Right renal pelvis (tissue), 4 donors: ENCODE results near the gene CLDN20. TPM values are rescaled to one million over a fixed set of nuclear protein-coding genes. Genes with fewer than 3 reads are reported as not detected.
"Not testable (repeated sequence)": the region's sequence is repeated elsewhere in the genome, so short reads cannot be mapped to it uniquely, and the experiment has no call there.

Source experiments
- DNase-seq, 4 donors: peaks; one replicate each; pipeline ENCODE4 v3.0.0-alpha.2; 2013; ENCODE audit warnings: low read depth in 4 of 4, low spot score in 3 of 4, missing footprints in 1 of 4
- polyA plus RNA-seq, 4 donors: library from polyadenylated mRNA; unstranded; fragments of 120-200 nt; gene quantifications; one replicate each; pipeline ENCODE4 v1.2.1, GENCODE V29; 2013; ENCODE audit not compliant: insufficient read length in 4 of 4

Gene CLDN20
- polyA plus RNA-seq, 4 donors, result 0.42 to 0.87 (median 0.66) TPM

DNA sequence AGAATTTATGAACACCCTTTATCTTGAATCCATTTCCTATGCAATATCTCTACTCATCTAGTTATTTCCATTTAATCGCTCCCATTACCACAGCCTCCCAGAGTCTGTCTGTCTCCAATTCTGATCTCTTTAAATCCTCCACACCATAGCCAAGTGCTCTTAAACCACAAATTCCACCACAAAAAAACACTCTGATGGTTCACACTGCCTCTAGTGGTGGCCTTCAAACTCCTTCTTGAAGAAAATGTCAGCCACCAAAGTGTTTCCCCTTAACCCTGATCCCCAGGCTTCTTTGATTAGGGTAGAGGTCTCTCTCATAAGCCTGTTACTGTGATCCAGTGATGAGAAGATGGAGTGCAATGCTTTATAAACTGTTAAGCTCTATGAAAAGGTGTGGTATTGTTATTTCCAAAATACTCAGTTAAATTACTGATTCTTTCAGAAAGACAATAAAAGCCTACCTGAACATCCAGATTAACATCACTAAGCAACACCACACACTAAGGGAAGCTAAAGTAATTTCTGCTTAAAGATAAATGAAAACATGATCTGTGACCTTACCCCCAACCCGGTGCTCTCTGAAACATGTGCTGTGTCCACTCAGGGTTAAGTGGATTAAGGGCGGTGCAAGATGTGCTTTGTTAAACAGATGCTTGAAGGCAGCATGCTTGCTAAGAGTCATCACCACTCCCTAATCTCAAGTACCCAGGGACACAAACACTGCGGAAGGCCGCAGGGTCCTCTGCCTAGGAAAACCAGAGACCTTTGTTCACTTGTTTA lies 4.5 kb downstream of the CLDN20 start:
- not testable (repeated sequence) for DNase-seq

DNA sequence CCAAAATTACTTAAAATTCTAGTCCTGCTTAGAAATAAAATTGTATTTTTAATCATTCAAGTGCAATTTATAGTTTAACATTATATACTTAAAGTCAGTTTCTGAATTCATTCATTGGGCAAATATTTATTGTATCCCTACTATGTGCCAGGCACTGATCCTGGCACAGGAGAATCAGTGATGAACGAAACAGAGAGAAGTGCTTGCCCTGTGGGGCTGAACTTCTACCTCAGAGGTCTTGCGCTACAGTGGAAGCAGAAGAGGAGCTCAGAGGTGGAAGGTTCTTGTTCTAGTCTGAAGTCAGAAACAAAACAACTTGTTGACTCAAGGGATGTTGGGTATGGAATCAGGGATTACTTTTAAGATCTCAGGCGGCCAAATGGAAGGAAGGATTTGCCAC lies 6.0 kb downstream of the CLDN20 start:
- no peak for DNase-seq

DNA sequence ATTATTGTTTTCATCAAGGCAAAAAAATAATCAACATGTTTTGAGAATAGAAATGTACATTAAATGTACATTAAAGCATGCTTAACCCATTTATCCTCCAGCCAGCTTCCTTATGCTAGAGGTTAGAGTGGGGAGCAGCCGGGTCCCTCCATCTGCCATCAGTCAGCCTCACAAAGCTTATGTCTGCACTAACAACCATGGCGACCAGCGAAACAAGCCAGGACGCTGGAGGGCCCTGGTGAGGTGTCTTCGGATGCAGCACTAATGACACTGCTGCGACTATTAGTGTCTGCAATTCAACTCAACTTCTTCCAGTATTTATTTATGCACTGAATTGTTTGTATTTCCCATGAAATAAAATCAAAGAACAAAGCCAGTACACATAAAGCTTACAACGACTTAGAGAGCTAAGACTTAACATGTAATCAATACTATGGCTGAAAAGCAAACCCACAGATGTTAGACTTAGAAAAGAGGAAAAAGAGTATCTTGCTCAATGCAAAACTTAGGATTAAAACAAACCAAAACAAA lies 6.8 kb downstream of the CLDN20 start:
- no peak for DNase-seq

DNA sequence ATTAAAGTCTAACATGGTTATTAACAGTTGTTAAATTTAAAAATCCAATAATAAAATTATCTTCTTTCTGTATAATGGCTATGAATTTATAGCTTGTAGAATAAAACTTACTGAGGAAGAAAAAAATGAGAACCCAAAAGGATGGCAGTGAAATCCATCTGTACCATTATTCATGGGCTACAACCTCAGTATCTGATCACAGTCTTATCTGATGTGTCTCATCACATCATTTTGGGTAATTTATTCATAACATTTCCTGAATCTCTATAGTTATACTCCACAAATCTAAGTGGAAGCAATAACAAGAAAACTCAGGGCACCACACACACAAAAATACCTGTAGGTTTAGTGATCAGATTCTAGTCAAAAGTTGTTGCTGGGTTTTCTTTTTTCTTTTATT lies 7.3 kb downstream of the CLDN20 start:
- DNase-seq, result no peak

DNA sequence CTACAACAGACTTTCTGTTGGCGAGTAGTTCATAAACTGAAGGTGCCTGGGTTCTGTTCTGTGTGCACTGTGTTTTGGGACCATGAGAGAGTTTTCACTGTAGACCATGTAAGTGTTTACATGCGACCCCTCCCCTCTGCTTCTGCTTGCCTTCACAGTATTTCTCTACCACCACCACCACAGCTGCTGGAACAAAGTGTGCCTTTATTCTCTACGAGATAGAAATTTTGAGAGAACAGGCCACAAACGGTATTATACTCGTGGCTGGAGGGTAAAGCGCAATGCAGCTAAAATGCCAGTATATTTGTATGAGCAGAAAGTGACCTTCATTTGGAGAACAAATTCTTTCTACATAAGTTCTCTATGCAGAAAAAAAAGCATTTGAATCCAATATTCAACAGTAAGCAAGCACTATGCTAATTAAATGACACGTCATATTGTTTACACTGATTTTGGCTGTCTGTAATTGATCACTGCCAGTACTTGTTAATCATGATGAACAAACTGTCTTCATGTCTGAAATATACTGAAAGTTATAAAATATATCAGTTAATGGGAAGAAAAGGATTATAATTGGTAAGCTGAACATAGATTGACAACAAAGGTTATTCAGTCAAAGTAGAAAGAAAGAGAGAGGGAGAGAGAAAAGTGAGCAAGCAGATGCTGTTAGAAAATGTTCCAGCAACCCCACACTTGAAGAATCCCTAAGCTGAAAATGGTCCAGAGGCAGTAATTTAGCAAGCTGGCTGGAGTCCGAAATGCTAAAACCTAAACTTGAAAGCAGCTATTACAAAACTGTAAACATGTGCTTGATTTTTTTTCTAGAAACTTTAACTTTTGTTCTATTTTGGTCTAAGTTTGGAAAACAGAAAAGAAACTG lies 8.8 kb downstream of the CLDN20 start:
- peak in 3 of 4 donors; percentile 11 to 19 (median 18) for DNase-seq

DNA sequence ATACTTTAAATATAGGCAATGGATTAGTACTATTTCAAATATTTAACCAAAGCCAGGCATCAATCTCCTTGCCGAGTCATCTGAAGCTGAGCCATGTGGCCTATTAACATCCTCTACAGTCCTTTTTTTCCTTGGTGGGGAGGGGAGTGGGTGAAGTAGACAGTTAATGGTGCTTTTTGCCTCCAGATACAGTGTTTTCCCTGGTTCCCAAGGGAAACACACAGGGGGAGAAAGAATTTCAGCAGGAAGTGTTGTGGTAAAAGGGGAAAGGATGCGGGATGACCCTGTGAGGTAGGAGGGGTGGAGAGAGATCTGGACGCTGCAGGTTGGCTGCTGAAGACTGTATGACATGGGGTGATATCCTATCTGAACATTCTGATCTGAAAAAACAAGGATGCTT lies 9.6 kb downstream of the CLDN20 start:
- DNase-seq, result no peak

DNA sequence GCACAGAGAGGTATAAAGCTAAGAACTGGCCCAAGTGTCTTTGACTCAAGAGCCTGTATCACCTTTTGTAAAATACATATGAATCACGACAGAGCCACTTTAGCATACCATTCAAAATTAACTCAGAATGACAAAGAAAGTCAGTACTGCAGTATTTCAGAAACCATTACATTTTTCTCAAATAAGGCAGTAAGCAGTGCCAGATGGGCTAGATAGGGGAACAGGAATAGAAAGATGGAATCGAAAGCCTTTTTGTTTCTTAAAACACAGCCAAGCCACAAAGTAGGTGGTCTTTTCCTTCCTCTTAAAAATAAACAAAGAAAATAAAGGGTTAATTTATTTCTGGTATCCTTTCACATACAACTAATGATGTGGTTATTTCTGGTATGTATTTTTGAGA lies 10.3 kb downstream of the CLDN20 start:
- DNase-seq, result no peak

DNA sequence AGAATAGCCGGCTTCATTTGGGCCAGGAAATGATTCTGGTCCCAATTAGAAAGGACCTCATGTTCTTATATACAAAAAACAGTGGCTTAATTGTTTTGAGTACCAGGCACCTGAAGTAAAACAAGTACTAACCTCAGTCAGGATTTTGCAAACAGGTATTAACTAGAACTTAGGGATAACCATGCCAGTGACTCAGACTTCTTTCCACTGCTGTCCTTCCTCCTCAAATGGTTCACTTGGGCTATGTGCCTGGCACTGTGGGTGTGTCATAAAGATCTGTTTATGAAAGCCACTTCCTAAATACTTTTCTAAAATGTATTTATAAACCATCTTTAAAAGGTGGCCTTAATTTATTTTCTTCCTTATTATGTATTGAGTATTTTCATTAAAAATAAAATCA lies 10.7 kb downstream of the CLDN20 start:
- no peak for DNase-seq

DNA sequence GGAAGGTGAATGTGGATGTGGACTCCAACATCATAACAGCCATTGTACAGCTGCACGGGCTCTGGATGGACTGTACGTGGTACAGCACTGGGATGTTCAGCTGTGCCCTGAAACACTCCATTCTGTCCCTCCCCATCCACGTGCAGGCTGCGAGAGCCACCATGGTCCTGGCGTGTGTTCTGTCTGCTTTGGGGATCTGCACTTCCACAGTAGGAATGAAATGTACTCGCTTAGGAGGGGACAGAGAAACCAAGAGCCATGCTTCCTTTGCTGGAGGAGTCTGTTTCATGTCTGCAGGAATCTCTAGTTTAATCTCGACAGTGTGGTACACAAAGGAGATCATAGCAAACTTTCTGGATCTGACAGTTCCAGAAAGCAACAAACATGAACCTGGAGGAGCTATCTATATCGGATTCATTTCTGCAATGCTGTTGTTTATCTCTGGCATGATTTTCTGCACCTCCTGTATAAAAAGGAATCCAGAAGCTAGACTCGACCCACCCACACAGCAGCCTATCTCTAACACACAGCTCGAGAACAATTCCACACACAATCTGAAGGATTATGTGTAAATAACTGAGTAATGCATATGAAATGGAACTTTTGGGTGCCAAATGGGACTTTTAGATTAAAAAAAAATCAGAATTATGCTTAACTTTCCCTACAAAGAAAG lies 12.1 kb downstream of the CLDN20 start:
- DNase-seq, result no peak

DNA sequence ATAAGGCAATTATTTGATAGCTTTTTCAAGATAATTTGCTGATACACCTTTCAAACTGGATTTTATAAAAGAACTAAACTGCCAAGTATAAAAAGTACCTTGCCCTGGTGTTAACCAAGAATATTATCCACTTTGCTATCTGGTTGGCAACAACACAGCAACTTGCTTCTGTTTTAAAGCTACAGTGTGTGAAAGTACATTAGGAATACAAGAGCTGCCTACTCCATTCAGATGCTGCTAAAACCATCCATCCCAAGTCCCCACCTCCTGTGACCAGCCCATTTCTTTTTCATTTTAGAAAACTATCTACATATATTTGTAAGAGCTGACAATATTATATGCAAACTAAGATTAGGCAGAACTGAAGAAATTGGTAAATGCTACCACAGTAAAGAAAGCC lies 12.8 kb downstream of the CLDN20 start:
- no peak for DNase-seq

DNA sequence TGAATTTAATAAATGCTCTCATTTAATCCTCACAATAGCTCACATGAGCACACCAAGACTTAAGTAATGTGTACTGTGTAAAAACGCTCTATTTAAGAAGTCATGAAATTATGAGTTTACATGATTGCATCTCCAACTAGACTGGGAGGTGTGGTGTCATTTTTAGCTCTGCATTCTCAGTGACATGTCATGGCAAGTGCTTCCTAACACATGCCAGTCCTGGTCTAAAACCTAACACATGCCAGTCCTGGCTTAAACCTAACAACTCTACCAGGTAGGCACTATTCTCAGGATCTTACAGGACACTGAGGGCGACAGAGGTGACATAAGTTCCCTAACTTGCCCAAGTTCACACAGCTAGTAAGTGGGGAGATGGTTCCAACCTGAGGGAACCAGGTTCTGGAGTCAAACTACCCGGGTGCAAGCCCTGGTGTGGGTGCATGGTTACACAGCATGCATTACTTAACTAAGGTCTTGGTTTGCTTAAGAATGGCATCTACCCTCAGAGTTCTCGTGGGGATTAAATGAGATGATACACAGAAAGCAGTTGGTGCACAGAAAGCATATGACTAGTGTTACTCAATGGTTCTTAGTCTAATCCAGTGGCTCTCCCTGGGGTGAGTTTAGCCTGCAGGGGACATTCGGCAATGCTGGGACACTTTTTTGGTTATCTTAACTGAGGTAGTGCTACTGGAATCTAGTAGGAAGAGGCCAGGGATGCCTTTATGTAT lies 14.7 kb downstream of the CLDN20 start:
- DNase-seq, result no peak

DNA sequence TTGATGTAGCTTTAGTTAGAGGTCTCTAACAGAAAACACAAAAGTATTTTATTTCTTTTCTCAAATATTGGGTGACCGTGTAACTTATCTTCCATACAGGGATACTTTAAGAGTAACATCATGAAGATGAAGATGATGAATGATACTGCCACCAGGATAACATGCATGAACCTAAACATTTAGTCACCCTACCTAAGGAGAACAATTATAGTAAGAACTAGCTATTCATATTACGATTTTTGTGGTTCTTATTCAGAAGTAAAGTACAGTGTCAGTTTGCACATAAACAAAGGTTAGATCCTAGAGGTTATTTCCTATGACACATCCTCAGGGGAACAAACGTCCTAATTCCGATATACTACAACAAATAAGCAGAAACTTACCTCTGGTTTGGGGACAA lies 21.0 kb downstream of the CLDN20 start:
- no peak for DNase-seq

DNA sequence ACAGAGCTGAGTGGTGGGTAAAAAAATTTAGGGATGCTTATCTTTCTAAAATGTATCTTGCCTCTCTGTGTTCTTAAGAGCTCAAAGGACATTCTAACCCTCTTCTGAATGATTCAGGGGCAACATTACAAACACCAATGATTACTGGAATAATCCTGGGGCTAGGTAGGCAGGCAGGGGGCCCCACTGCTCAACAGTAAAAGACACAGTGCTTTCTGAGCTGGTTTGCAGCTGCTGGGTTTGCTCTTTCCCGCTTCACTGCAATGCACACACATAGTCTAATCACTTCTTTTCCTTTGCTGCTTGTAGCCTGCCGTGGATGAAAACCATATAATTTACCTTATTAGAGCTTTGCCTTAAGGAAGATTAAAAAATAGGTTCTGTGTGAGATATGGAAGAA lies 23.9 kb downstream of the CLDN20 start:
- DNase-seq, result no peak

DNA sequence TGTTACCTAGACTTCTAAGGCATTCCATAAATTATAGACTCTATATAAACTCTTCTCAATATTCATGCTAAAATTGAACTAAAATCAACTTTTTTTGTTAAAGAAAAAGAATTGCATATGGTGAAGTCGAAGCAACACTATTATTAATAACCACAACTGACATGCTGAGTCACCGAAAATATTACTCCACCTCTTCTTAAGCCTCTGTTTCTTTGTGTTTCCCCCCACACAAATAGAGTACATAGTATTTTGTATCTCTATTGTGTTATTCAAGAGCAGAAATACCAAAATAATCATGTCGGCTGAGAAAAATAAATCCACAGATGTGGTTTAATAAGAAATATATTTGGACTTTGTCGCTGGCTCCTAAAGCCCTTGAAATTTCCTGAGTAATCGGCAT lies 26.7 kb downstream of the CLDN20 start:
- DNase-seq, result no peak

DNA sequence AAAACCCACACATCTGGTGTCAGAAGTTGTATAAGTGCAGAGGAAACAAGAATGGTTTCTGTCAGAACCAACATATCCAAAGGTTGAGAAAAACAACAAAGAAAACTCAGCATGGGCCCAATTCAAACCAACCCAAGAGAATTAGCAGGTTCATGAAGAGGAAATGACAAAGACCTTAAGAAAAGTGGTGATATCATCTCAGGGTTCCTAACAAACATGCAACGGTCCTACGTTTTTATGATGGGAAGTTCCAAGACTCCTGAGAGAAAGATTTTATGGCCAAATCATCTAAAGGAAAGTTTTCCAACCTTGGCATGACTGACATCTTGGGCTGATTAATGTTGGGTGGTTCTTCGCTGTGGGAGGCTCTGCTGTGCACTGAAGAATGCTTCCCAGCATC lies 27.5 kb downstream of the CLDN20 start:
- DNase-seq, result no peak

DNA sequence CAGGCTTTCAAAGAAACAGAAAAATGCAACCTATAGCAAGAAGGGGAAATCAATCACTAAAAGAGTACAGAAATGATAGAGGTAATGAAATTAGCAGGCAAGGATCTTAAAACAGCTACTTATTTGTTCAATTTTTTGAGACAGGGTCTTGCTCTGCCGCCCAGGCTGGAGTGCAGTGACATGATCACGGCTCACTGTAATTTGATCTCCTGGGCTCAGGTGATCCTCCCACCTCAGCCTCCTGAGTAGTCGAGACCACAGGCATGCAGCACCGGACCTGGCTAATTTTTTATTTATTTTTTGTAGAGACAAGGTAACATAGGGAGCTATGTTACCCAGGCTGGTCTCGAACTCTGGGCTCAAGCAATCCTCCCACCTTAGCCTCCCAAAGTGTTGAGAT lies 28.9 kb downstream of the CLDN20 start:
- no peak for DNase-seq

DNA sequence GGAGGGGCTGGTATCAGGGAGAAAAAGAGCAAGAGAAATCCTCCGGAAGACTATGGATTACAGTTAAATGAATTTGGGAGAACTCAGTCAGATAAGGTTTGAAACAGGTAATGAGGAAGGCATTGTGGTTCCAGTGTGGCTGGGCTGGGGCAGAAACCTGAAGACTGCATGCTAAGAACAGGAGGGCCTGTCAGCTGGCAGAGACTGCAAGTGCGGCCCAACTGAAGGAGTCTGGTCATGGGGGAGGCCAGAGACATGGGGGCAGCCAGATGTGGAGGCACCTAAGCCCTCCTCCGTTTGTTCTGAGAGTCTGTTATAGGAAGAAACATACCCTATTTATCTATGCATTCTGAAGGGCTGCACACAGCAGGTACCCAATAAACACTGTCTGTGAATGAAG lies 33.9 kb downstream of the CLDN20 start:
- no peak for DNase-seq

DNA sequence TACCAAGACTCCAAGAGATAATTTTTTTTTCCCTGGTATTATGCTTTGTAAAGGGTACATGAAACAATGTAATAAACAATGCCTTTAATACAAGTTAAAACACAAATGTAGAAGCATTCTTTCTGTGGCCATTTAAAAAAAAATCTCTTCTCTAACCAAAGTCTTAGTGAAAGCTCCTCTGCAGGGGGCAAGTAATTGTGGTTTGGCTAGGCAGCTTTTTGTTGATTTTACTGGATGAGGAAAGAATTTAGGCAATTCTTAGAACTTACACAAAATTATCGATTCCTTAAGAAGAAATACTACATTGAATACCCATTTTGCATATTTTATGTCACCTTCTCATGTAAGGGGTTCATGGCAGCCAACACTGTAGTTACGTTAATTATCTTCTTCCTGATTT lies 38.1 kb downstream of the CLDN20 start:
- DNase-seq, result no peak

DNA sequence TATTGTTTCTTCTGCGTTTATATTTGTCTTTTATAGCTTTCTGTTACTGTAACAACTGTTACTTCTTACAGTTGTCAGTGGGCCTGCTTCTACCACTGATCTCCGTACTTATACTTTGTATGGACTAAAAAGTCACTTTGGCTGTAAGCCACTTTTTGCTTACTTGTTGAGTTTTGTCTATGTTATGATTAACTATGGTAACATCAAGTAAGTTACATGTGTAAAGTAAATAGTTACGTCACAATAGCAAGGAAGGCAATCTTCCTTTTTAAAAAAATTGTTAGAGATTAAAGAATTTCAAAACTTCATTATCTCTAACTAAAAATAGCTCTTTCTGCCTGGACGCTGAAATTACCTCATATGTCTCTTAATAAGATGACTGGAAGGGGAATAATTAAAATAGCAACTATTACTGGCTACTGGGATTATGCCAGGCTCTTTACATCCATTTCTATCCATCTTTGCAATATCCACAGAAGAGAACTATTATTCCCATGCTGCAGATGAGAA lies 39.6 kb downstream of the CLDN20 start:
- DNase-seq, result no peak

DNA sequence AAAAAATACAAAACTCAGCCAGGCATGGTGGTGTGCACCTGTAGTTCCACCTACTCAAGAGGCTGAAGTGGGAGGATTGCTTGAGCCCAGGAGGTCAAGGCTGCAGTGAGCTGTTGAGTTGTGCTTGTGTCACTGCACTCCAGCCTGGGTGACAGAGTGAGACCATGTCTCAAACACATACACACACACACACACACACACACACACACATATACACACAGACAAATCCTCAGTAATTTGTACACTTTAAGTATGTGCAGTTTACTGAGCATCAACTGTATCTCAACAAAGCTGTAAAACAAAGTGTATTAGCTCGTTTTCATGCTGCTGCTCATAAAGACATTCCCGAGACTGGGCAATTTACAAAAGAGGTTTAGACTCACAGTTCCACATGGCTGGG lies 43.1 kb downstream of the CLDN20 start:
- no peak for DNase-seq
